IPS-NIHi7 (cell line): ENCODE measurements around the gene VKORC1.

ENCODE experiments used
- DNase-seq: peaks from one replicate; pipeline ENCODE4 v3.0.0; 2012; ENCODE audit warnings: mixed read lengths; ENCODE audit errors: extremely low spot score

The VKORC1 gene

DNA sequence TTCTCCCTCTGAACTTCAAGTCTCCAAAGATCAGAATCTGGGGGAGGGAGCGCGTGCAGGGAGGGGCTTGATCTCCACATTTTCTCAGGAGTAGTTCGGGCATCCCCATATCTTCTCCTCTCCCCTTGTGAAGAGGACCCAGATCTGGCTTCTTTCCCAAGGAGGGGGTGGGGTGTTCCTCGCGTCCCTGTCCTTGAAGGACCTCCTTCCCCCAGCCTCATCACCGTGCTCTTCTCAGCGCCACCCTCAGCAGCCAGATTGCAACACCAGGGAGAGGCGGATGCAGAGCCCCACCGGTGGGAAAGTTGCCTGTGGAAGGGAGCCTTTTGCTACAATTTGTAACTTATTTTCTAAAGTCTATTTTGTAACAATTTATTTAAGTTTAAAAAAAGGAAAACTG is 11.5 kb downstream of the VKORC1 start:
- no peak for DNase-seq

DNA sequence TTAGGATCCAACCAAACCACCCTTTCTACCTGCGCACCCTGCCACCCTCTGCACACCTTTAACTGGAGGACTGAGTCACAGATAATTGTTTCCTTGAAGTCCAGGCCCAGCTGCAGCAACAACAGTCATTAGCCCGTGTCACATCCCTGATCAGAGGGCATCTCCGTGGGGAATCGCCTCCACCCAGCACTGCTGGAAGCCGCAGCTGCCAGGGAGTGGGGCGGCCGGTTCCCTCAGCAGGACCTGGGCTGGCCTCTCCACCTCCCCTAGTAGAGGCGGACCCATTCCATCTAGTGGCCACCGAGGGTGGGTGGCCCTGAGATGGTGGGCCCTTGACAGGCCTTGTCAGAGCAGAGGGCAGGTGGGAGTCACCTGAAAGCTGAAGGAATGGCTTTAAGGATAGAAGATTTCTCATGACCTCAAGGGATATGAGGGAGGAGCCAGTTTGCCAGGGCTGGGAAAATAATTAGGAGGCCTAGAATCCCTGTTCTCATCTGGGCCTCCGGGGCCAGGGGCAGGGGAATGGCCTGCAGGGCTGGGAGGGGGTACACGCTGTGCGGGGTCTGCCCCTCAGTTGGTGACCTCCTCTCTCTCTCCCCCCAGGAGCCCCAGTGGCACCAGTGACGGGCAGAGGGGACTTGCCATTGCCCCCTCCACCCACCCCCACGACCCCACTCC is 12.1 kb downstream of the VKORC1 start:
- DNase-seq = no peak

DNA sequence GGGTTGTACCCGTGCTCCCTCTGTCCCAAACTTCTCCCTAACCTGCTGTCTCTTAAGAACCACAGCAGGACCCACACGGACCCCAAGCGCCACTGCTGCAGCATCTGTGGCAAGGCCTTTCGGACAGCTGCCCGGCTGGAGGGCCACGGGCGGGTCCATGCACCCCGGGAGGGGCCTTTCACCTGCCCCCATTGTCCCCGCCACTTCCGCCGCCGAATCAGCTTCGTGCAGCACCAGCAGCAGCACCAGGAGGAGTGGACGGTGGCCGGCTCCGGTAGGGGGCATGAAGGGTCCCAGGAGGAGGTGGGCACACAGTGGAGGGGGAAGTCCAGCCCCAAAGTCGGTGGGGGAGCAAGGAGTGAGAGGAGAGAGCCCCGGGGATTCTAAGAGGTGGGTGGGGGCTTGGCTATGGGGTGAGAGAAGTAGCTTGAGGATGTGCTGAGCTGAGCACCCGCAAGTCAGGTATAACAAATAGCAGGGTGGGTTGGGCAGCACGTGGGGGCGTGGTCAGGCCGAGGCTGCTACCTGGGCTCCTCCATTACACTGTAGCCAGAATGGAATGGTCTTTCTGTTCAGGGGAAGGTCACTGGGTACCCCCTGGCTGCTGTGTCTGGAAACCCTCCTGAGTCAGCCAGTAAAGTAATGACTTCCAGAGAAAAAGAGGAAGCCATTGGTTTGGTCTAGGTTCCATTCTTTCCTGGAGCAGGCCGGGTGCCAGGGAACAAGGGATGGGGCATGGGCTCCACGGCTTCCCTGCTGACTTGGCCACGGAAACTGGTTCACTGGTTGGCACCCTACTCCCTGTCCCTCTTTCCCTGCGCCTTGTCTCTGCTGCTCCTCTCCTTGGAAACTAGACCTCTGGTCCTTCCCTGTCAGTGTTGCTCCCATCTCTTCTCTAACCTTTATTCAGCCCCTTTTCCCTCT is 12.9 kb downstream of the VKORC1 start:
- no peak for DNase-seq

DNA sequence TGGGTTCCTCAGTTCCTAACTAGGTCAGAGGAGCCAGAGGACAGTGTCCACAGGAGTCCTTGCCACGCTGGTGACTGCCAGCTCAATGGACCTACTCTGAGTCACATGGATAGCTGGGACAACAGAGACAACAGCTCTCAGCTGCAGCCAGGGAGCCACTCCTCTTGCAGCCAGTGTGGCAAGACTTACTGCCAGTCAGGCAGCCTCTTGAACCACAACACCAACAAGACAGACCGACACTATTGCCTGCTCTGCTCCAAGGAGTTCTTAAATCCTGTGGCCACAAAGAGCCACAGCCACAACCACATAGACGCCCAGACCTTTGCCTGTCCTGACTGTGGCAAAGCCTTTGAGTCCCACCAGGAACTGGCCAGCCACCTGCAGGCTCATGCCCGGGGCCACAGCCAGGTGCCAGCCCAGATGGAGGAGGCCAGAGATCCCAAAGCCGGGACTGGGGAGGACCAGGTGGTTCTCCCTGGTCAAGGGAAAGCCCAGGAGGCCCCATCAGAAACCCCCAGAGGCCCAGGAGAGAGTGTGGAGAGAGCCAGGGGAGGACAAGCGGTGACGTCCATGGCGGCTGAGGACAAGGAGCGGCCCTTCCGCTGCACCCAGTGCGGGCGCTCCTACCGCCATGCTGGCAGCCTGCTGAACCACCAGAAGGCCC is 13.7 kb downstream of the VKORC1 start:
- no peak for DNase-seq

DNA sequence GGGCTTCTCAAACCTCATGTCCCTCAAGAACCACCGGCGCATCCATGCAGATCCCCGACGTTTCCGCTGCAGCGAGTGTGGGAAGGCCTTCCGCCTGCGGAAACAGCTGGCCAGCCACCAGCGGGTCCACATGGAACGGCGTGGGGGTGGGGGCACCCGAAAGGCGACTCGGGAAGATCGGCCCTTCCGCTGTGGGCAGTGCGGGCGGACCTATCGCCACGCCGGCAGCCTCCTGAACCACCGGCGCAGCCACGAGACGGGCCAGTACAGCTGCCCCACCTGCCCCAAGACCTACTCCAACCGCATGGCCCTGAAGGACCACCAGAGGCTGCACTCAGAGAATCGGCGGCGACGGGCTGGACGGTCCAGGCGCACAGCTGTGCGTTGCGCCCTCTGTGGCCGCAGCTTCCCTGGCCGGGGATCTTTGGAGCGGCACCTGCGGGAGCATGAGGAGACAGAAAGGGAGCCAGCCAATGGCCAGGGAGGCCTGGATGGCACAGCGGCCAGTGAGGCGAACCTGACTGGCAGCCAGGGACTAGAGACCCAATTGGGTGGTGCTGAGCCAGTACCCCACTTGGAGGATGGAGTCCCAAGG is 14.5 kb downstream of the VKORC1 start:
- no peak for DNase-seq

DNA sequence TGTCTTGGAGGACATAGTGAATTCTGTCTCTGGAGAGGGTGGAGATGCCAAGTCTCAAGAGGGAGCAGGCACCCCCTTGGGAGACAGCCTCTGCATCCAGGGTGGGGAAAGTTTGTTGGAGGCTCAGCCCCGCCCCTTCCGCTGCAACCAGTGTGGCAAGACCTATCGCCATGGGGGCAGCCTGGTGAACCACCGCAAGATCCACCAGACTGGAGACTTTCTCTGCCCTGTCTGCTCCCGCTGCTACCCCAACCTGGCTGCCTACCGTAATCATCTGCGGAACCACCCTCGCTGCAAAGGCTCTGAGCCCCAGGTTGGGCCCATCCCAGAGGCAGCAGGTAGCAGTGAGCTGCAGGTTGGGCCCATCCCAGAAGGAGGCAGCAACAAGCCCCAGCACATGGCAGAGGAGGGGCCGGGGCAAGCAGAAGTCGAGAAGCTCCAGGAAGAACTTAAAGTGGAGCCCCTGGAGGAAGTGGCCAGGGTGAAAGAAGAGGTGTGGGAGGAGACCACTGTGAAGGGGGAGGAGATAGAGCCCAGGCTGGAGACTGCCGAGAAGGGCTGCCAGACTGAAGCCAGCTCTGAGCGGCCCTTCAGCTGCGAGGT is 15.2 kb downstream of the VKORC1 start:
- no peak for DNase-seq

DNA sequence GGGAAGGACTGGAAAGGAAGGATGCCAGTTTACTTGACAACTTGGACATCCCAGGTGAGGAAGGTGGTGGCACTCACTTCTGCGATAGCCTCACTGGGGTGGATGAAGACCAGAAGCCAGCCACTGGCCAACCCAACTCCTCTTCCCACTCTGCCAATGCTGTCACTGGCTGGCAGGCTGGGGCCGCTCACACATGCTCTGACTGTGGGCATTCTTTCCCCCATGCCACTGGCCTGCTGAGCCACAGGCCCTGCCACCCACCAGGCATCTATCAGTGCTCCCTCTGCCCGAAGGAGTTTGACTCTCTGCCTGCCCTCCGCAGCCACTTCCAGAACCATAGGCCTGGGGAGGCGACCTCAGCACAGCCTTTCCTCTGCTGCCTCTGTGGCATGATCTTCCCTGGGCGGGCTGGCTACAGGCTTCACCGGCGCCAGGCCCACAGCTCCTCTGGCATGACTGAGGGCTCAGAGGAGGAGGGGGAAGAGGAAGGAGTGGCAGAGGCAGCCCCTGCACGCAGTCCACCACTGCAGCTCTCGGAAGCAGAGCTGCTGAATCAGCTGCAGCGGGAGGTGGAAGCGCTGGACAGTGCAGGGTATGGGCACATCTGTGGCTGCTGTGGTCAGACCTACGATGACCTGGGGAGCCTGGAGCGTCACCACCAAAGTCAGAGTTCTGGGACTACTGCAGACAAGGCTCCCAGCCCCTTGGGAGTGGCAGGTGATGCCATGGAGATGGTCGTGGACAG is 15.8 kb downstream of the VKORC1 start:
- DNase-seq = no peak

DNA sequence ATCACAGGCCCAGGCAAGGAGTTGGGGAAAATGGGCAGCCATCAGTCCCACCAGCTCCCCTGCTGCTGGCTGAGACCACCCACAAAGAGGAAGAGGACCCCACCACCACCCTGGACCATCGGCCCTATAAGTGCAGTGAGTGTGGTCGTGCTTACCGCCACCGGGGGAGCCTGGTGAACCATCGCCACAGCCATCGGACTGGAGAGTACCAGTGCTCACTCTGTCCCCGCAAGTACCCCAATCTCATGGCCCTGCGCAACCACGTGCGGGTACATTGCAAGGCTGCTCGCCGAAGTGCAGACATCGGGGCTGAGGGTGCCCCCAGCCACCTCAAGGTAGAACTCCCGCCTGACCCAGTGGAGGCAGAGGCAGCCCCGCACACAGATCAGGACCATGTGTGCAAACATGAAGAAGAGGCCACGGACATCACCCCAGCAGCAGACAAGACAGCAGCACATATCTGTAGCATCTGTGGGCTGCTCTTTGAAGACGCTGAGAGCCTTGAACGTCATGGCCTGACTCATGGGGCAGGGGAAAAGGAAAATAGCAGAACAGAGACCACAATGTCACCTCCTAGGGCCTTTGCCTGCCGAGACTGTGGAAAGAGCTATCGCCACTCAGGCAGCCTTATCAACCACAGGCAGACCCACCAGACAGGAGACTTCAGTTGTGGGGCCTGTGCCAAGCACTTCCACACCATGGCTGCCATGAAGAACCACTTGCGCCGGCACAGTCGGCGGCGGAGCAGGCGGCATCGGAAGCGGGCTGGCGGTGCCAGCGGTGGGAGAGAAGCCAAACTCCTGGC is 16.8 kb downstream of the VKORC1 start:
- DNase-seq = no peak

DNA sequence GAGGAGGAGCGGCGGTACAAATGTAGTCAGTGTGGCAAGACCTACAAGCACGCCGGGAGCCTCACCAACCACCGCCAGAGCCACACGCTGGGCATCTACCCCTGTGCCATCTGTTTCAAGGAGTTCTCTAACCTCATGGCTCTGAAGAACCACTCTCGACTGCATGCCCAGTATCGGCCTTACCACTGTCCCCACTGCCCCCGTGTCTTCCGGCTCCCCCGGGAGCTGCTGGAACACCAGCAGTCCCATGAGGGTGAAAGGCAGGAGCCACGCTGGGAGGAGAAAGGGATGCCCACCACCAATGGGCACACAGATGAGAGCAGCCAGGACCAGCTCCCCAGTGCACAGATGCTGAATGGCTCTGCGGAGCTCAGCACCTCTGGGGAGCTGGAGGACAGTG is 17.6 kb downstream of the VKORC1 start:
- no peak for DNase-seq

DNA sequence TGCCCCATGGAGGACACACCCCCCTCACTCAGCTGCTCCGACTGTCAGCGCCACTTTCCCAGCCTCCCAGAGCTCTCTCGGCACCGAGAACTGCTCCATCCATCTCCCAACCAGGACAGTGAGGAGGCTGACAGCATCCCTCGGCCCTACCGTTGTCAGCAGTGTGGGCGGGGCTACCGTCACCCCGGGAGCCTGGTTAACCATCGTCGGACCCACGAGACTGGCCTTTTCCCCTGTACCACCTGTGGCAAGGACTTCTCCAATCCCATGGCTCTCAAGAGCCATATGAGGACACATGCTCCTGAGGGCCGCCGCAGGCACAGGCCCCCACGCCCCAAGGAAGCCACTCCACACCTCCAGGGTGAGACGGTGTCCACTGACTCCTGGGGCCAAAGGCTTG is 18.3 kb downstream of the VKORC1 start:
- DNase-seq = no peak

DNA sequence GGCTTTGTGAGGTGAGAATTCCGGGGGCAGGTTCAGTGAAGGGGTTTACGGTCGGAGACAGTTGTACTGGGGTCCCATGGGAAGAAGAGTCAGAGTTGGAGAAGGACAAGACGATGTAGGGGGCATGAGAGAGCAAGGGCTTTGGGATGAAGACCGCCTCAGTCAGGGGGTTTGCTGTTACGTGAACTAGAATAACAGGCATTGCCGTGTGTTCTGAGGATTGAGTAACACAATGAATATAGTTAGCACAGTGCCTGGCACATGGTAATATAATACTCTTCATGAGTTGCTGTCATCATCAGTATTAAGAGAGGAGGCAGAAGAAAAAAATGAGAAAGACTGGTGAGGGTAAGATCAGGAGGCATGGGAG is 19.8 kb downstream of the VKORC1 start:
- no peak for DNase-seq

DNA sequence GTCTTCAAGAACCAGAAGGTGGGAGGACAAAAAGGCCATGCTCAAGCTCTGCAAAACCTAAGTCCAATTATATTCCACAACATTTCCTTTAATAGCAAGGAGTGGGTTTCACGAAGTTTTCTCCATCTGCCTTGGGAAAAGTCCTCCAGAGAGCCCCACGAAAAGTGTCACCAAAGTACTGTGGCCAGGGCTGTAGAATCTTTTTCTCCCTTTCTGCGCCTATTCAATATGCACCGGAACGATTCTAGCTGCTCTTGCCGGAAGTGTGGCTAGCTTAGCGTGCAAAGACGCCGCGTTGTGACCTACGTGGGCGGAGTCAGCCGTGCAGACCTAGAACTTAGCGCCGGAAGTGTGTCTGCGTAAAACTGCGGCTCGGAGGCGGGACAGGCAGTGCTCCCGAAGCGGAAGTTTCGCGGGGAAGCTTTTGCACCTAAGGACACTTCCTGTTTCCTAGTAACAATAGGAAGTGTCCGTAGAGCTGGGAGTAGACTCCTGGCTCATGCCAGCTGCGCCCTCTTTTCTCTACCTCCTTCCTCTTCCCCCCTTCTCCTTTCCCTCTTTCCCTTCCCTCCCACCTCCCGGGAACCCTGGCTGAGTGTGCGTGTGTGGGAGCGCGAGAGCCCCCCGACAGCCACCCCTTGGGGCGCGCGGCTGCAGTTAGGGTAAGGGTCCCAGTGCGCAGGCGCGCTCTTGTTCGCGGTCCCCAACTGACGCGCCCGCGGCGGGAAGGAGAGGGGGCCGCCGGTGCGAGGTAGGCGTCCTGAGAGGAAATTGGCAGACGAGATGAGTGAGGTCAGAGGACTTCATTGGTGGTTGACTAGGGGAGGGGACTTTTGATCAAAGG is 20.4 kb downstream of the VKORC1 start, which contains the start of the genes ZNF646 and ZNF668:
TSS of gene ZNF646 (plus strand) at position 453 of the 844 bp plus-strand sequence. CDS start 1,903 bp downstream, outside the sequence.
TSS of gene ZNF668 (minus strand) at position 271 of the 844 bp plus-strand sequence. CDS start 9,781 bp downstream, outside the sequence.
- peak; percentile 94 for DNase-seq

DNA sequence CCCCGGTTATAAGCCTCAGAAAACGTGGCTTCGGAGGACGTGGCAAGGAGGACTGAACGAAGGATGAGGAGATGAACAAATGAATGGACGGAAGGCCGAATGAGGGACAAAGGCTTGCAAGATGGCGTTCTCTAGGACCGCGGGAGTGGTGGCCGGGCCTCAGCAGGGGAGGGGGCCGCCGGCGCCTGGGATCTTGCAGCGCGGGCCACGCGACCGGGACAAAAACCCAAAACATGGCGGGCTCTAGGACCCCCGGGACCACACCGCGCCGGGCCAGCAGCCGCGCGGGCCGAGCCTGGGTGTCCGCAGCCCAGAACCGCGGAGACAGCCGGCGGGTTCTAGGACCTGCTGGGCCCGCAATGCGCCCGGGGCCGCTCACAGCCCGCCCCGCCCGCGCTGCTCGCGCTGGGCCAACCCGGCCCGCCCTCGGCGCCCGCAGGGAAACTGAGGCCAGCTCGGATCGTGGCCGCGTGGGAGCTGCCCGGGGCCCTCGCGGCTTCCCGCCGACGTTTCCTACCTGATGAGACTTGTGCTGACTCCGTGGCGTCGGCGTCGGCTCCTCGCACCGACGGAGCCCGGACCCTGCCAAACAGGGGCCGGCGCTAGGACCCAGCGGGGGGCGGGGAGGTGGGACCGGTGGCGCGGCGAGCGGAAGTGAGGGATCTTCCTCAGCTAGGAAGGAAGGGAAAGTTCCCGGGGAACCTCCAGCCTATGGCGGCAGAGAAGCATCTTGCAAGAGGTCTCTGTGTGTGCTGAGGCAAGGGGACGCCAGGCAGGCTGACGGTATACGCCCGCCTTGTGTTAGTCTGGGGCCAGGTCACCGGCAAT is 21.2 kb downstream of the VKORC1 start:
- DNase-seq = peak; percentile 89

DNA sequence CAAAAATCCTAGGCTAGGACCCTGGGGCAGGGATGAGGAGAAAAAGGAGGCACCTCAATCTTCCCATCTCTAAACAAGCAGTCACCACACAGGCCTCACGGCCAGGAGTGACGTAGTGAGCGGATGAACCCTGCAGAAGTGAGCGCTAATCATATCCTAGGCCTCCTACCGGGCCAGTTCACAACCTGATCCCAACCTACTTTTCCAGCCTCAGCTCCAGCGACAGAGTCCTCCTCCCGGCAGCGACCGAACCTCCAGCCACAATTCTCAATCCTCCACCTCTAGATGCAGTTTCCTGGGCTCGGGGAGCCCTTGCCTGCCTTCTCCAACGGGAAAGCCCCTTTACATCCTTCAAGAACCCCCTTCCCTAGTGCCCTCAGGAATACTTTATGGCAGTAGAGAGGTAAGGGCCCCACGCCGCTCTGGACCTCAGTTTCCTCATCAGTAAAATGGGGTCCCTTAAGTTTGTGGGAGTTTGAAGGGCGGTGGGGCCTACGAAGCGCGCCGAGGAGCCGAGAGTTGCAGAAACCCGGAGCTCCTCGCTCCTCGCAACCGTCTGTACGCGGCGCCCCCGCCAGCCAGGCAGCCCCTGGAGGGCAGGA is 22.0 kb downstream of the VKORC1 start:
- no peak for DNase-seq

DNA sequence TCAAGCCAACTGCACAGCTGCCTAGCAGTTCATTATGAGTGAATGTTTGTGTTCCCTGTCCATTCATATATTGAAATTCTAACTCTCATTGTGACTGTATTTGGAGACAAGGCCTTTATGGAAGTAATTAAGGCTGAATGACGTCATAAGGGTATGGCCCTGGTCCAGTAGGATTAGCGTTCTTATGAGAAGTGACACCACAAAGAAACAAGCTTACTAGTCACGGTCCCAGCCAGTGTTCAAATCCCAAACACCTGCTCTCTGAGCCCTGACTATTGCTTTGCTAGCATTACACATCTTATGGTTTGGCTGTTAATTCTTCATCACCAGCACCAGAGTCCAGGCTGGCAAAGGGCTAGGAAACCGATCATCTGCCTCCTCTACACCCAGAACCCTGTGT is 22.7 kb downstream of the VKORC1 start:
- no peak for DNase-seq

DNA sequence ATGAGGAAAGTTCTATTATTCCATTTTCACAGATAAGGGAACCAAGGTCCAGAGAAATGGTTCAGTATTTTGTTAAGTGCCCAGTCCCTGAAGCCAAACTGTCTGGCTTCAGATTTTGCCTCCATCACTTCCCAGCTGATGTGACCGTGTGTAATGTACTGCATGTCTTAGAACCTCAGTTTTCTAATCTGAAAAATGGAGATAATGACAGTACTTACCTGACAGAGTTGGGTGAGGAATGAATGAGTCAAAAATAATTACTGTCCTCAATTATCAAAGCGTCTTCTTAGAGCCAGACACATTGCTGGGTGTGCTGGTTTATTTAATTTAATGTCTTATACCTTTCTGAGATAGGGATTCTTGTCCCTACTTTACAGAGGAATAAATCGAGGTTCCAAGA is 27.3 kb downstream of the VKORC1 start:
- no peak for DNase-seq

DNA sequence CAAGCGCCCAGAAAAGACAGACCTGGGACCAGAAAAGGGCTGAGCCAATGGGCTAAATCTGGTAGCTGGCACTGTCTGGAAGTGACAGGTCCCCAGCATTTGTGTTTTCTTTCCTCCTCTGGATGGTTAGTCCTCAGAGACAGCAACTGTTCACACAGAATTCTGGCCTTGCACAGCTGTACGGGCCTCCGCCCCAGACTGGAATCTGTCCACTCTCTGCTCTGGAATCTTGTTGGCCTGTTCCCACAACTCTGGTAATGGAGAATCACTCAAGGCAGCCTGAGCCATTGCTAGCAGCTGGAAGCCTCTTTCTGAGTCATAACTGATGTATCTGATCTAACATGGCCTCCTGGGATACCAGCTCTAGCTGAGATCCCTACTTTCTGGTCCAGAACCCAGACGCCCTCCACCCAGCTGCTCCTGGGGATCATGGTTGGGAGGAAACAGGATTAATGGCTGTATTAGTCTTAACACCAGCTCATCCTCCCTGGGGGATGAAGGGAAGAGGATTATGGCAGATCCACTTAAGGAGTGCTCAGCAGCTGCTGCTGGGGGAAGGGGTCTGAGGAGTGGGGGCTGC is 29.6 kb downstream of the VKORC1 start:
- no peak for DNase-seq
